Superior temporal gyrus (tissue), 1 donor: ENCODE measurements around the gene IRF2.

Experiments
- DNase-seq: peaks from one replicate; pipeline ENCODE4 v3.0.0-alpha.2; 2016; ENCODE audit errors: extremely low spot score

Gene IRF2

GRCh38 chr4:184409502-184409901 is 64.8 kb downstream of the IRF2 start:
- DNase-seq = no peak

GRCh38 chr4:184408684-184409081 is 65.7 kb downstream of the IRF2 start:
- no peak for DNase-seq

GRCh38 chr4:184408021-184408683 is 66.2 kb downstream of the IRF2 start:
- DNase-seq = no peak

GRCh38 chr4:184406958-184407391 is 67.4 kb downstream of the IRF2 start:
- no peak for DNase-seq

GRCh38 chr4:184404047-184404446 is 70.3 kb downstream of the IRF2 start:
- DNase-seq = no peak

- DNase-seq = no peak
Observed at GRCh38 chr4:184403384-184403781, 71.0 kb downstream of the IRF2 start.

- no peak for DNase-seq
Observed at GRCh38 chr4:184402740-184403383, 71.5 kb downstream of the IRF2 start.

- DNase-seq = no peak
Observed at GRCh38 chr4:184402239-184402638, 72.1 kb downstream of the IRF2 start.

- no peak for DNase-seq
Observed at GRCh38 chr4:184401397-184402171, 72.8 kb downstream of the IRF2 start.

- DNase-seq = no peak
Observed at GRCh38 chr4:184400891-184401290, 73.5 kb downstream of the IRF2 start.

- no peak for DNase-seq
Observed at GRCh38 chr4:184400375-184400870, 73.9 kb downstream of the IRF2 start.

GRCh38 chr4:184399512-184399908 is 74.8 kb downstream of the IRF2 start:
- no peak for DNase-seq

- DNase-seq = no peak
Observed at GRCh38 chr4:184398741-184399511, 75.4 kb downstream of the IRF2 start.

GRCh38 chr4:184397516-184398163 is 76.7 kb downstream of the IRF2 start:
- DNase-seq = peak; percentile 76

- DNase-seq = no peak
Observed at GRCh38 chr4:184396570-184397515, 77.5 kb downstream of the IRF2 start.

GRCh38 chr4:184395971-184396391 is 78.4 kb downstream of the IRF2 start:
- DNase-seq = no peak

- DNase-seq = peak; percentile 73
Observed at GRCh38 chr4:184395451-184395917, 78.9 kb downstream of the IRF2 start.

GRCh38 chr4:184392748-184393559 is 81.4 kb downstream of the IRF2 start:
- DNase-seq = peak; percentile 35

- DNase-seq = no peak
Observed at GRCh38 chr4:184392316-184392715, 82.0 kb downstream of the IRF2 start.
